Measurements from ENCODE around the gene MICALL1.
A peak's percentile ranks its signal among the peaks of the same experiment; 100 is the strongest.
"Not testable (repeated sequence)": the region's sequence is repeated elsewhere in the genome, so short reads cannot be mapped to it uniquely, and the experiment has no call there.

MICALL1 gene

DNA sequence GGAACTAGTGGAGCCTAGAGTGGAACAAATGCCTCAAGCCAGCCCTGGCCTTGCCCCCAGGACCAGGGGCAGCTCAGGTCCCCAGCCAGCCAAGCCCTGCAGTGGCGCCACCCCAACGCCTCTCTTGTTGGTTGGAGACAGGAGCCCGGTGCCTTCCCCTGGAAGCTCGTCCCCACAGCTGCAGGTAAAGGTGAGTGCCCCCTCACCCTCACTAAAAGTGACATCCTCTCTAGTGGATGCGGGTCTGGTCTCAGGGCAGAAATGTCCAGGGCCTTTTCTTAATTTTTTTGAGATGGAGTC, 21.5 kb downstream of the MICALL1 start:
- no peak for DNase-seq (ENCODE audit: low spot score)

- no peak for DNase-seq (ENCODE audit: low spot score)
Observed at GRCh38 chr22:37929390-37929789, 23.3 kb downstream of the MICALL1 start.

DNA sequence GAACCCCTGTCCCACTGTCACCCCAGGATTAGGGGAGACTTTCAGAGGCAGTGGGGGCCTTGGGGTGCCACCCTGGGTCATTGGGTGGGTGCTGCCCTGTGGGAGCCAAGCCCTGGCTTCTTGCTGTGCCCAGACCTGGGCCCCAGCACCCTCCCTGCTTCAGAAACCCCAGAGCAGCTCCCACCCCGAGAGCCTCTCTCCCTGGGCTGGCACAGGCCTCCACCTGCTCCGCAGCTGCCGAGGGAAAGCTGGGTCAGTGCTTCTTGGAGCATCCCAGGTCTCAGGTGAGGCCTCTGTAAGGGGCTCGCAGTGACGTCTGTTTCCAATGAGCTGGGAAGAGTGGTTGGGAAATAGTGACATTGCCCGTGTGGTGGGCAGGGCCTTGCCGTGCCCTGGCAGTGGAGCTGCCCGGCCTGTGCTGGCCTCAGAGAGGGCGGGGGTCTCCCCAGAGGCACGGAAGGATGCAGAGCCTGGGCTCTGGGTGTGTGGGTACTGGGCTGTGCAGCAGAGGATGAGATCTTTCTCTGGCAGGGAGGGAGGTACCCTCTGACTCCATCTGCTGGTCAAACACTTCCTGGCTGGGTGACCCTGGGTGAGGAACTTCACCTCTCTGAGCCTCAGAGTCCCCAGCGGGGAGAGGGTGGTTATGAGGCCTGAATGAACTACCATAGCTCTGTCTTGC, 24.3 kb downstream of the MICALL1 start:
- no peak for DNase-seq (ENCODE audit: low spot score)

GRCh38 chr22:37930952-37931440, 24.9 kb downstream of the MICALL1 start:
- DNase-seq (ENCODE audit: low spot score), result no peak

DNA sequence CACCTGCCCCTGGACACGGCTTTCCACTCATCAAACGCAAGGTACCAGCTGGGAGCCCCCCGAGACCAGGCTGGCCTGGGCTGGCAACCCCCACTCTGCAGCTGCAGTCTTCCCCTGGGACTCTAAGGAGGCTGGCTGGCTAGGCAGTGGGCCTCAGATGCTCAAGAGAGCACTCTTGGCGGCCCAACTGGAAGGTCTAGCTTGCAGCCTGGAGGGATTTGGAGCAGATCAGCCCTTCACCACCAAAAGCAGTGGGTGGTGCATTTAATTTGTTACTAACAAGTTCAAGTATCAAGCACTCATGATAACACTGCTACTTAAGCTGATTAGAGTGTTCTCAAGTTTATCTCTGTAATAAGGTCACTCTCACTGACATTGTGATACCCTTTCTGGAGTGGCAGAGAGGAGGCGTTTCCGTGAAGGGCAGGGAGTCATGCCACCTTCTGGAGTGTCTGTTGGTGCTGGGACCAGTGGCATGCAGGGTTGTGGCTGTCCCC, 25.8 kb downstream of the MICALL1 start:
- DNase-seq (ENCODE audit: low spot score), result no peak

DNA sequence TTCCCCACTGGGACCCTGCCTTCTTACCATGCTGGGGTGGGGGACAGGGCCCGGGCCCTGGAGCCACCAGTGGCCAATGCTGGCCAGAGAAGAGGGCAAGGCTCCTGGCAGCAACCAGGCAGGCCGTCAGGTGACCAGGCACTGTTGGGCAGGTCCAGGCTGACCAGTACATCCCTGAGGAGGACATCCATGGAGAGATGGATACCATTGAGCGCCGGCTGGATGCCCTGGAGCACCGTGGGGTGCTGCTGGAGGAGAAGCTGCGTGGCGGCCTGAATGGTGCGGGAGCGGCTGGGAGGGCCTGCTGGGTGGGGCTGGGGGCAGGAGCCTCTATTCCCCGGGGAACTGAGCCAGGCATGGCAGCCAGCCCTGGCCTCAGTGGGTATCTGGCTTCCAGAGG, 26.3 kb downstream of the MICALL1 start:
- DNase-seq (ENCODE audit: low spot score), result no peak

GRCh38 chr22:37932821-37933578, 26.9 kb downstream of the MICALL1 start:
- no peak for DNase-seq (ENCODE audit: low spot score)

- peak; percentile 92 for DNase-seq (ENCODE audit: low spot score)
Observed at GRCh38 chr22:37933711-37934376, 27.7 kb downstream of the MICALL1 start.

- DNase-seq (ENCODE audit: low spot score), result peak; percentile 44
Observed at GRCh38 chr22:37940698-37941376, 34.7 kb downstream of the MICALL1 start.

DNA sequence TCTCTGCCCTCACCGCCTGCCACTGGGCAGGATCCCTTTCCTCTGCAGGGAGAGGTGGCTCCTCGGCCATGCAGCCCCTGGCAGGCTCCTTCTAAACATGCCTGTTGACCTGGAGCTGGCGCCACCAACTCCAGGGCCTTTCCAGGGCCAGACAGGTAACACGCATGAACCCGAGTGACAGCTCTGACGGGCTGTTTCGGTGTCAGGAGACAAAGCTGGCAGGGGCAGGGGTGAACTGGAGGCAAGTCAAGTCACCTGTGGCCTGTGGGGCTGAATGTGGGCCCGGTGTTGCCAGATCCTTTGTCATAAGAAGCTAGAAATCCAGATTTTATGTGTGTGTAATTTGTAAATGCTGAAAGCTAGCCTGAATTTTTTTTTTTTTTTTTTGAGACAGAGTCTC, 36.0 kb downstream of the MICALL1 start:
- DNase-seq (ENCODE audit: low spot score), result no peak

- DNase-seq (ENCODE audit: low spot score), result no peak
Observed at GRCh38 chr22:37943136-37943824, 37.2 kb downstream of the MICALL1 start.

- DNase-seq (ENCODE audit: low spot score), result no peak
Observed at GRCh38 chr22:37943825-37944198, 37.7 kb downstream of the MICALL1 start.

DNA sequence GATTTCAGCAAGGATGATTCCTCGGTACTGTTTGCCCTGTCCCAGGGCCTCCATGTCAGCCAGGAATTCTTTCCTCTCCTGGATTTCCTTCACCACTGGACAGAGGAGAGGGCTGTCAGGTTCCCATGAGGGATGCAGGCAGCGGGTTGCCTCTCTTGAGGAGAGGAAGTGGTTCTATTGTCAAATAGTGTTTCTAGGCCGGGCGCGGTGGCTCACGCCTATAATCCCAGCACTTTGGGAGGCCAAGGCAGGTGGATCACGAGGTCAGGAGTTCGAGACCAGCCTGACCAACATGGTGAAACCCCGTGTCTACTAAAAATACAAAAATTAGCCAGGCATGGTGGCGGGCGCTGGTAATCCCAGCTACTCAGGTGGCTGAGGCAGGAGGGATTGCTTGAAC, 38.3 kb downstream of the MICALL1 start:
- not testable (repeated sequence) for DNase-seq (ENCODE audit: low spot score)

- DNase-seq (ENCODE audit: low spot score), result not testable (repeated sequence)
Observed at GRCh38 chr22:37947142-37947795, 41.2 kb downstream of the MICALL1 start.

DNA sequence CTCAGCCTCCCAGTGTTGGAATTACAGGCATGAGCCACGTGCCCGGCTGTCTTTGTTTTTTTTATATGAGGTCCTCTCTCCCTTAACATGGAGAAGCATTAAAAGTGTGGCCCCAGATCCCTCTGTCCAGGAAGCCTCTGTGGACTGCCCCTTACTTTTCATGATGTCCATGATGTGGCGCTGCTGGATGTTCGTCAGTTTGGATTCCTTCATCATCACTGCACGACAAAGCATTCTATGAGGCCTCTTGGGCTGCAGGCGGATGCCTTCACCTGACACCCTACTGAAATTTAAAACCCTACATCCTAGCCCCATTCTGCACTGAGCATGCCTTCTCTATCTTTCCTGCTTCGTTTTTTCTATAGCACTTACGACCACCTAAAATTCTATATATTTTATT, 45.2 kb downstream of the MICALL1 start:
- DNase-seq (ENCODE audit: low spot score), result no peak

DNA sequence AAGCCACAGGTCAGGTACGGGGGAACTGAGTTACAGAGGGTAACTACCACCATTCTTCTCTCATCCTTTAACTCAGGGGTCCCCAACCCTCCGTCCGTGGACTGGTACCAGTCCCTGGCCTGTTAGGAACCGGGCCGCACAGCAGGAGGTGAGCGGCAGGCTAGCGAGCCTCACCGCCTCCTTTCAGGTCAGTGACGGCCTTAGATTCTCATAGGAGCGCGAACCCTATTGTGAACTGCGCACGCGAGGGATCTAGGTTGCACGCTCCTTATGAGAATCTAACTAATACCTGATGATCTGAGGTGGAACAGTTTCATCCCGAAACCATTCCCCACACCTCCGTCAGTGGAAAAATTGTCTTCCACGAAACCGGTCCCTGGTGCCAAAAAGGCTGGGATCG, 46.5 kb downstream of the MICALL1 start:
- DNase-seq (ENCODE audit: low spot score), result not testable (repeated sequence)

DNA sequence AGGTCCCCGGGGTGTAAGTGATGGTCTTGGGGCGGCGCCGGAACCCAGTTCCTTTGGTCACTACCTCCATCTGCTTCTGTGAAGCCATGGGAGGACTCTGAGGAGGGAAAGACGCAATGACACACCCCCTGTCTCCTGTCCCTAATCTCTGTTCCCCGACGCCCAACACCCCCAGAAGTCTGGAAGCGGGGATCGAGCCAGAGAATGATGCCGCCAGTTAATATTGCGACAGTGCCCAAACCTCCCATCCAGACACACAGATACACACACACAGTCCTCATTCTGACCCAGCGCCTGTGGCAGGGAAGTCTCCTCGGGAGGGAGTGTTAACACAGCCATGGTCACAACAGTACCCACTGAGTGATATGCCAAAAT, 47.0 kb downstream of the MICALL1 start:
- DNase-seq (ENCODE audit: low spot score), result no peak

DNA sequence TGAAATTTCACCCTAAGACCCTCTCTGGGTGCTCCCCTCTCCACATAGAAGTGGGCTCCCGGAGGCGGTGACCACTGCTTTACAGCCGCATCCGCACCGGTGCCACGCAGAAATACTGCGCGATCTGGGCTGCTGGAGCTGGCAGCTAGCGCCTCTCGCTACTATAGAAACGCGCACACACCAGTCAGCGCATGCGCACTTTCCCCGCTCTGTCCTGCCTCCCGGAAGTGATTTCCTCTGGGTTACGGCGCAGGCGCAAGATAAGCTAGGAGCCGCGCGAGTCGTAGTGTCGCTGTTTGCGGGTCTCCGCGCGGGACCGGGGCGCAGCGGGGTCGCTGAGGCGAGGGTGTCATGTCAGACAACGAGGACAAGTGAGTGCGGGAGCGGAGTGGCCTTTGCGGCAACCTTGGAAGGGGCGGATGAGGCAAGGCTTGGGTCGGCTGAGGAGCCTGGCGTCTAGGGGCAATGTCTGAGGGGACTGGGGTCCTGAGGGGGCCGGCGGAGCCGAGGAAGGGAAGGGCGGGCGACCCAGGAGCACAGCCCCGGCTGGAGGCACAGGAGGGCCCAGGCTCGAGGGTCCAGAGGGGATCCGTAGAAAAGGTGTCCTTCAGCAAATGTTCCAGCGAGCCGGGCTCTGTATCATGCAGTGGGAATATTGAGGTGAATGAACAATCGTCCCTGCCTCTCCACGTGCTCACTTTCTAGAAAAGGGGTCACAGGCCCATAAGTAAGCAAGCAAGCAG, 47.5 kb downstream of the MICALL1 start, which contains the start of the genes C22orf23 and POLR2F:
Gene C22orf23 (minus strand): TSS at position 165 of the 743 bp plus-strand sequence. CDS start 452 bp downstream, outside the sequence.
Gene POLR2F (plus strand): TSS at position 263 of the 743 bp plus-strand sequence. CDS start 89 bp downstream, at position 352.
- peak; percentile 94 for DNase-seq (ENCODE audit: low spot score)

GRCh38 chr22:37954686-37955085, 48.6 kb downstream of the MICALL1 start:
- DNase-seq (ENCODE audit: low spot score), result no peak

- not testable (repeated sequence) for DNase-seq (ENCODE audit: low spot score)
Observed at GRCh38 chr22:37955825-37956397, 49.8 kb downstream of the MICALL1 start.

Data from kidney capillary endothelial cell (primary cell).